ENCODE measurements around the gene DPH2.

DPH2 gene

DNA sequence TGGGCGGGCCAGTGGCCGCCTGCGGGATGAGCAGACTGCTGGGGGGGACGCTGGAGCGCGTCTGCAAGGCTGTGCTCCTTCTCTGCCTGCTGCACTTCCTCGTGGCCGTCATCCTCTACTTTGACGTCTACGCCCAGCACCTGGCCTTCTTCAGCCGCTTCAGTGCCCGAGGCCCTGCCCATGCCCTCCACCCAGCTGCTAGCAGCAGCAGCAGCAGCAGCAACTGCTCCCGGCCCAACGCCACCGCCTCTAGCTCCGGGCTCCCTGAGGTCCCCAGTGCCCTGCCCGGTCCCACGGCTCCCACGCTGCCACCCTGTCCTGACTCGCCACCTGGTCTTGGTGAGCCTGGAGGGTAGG lies 11.3 kb downstream of the DPH2 start:
- DNase-seq = peak in 1 of 2 donors; percentile 35
- Histone ChIP-seq H2BK5ac (ENCODE audit: low read depth, low read length, poor library complexity) (no peak overlapping the region), H3K9ac (ENCODE audit: low read length) (no peak overlapping the region), H3K4me1 (ENCODE audit: control insufficient read depth in 1 of 2, insufficient read depth in 2 of 2, low read length in 2 of 2) (peaks cover 9 to 14% of the 10 kb centered on the region in 2 experiments), H4K12ac (ENCODE audit: low read depth, low read length) (no peak overlapping the region), H2AFZ (ENCODE audit: insufficient read depth, low read length, poor library complexity) (no peak overlapping the region), H3K9me3 (ENCODE audit: insufficient read depth, low read depth, low read length) (no peaks in the 10 kb centered on the region), H3K79me1 (ENCODE audit: low read length) (peaks cover 8% of the 10 kb centered on the region), H3K14ac (ENCODE audit: low read length) (no peak overlapping the region), H3K27ac (ENCODE audit: low read depth, low read length) (no peak overlapping the region), H3K18ac (ENCODE audit: low read length) (peak overlapping the region; percentile 18), H4K8ac (ENCODE audit: low read depth, low read length) (no peak overlapping the region), H4K91ac (ENCODE audit: low read depth, low read length) (no peak overlapping the region), H3K36me3 (ENCODE audit: control insufficient read depth in 1 of 2, insufficient read depth in 2 of 2, low read length in 2 of 2) (peaks cover 53 to 54% of the 10 kb centered on the region in 2 experiments), H2BK120ac (ENCODE audit: insufficient read depth, low read length, poor library complexity) (no peak overlapping the region), H3K4ac (ENCODE audit: low read depth, low read length) (no peak overlapping the region), H3K23ac (ENCODE audit: low read length) (no peak overlapping the region), H3K4me2 (ENCODE audit: low read length) (no peak overlapping the region), H2AK5ac (ENCODE audit: low read length) (no peak overlapping the region), H3K27me3 (ENCODE audit: insufficient read depth, low read length) (no peaks in the 10 kb centered on the region), H3K79me2 (ENCODE audit: control insufficient read depth, insufficient read depth, low read length, poor library complexity) (peaks cover 9% of the 10 kb centered on the region), H3K4me3 (ENCODE audit: low read depth, low read length) (no peak overlapping the region), H2BK12ac (ENCODE audit: low read length) (no peak overlapping the region)
- no CpG with 5 or more reads among the region's 20 CpGs for WGBS (ENCODE audit: extremely low coverage, insufficient coverage, insufficient read length)

GRCh38 chr1:43981636-43982035 lies 11.8 kb downstream of the DPH2 start:
- Histone ChIP-seq H3K27ac (ENCODE audit: low read depth, low read length) (no peak overlapping the region), H2BK120ac (ENCODE audit: insufficient read depth, low read length, poor library complexity) (no peak overlapping the region), H3K4me1 (ENCODE audit: control insufficient read depth in 1 of 2, insufficient read depth in 2 of 2, low read length in 2 of 2) (peaks cover 9 to 14% of the 10 kb centered on the region in 2 experiments), H3K9ac (ENCODE audit: low read length) (no peak overlapping the region), H3K23ac (ENCODE audit: low read length) (no peak overlapping the region), H4K12ac (ENCODE audit: low read depth, low read length) (no peak overlapping the region), H2BK5ac (ENCODE audit: low read depth, low read length, poor library complexity) (no peak overlapping the region), H3K36me3 (ENCODE audit: control insufficient read depth in 1 of 2, insufficient read depth in 2 of 2, low read length in 2 of 2) (peaks cover 49% of the 10 kb centered on the region in 2 experiments), H2AK5ac (ENCODE audit: low read length) (no peak overlapping the region), H3K9me3 (ENCODE audit: insufficient read depth, low read depth, low read length) (no peaks in the 10 kb centered on the region), H3K27me3 (ENCODE audit: insufficient read depth, low read length) (no peaks in the 10 kb centered on the region), H3K18ac (ENCODE audit: low read length) (no peak overlapping the region), H3K4me3 (ENCODE audit: low read depth, low read length) (no peak overlapping the region), H2AFZ (ENCODE audit: insufficient read depth, low read length, poor library complexity) (no peak overlapping the region), H3K4ac (ENCODE audit: low read depth, low read length) (no peak overlapping the region), H3K79me2 (ENCODE audit: control insufficient read depth, insufficient read depth, low read length, poor library complexity) (peaks cover 9% of the 10 kb centered on the region), H3K14ac (ENCODE audit: low read length) (no peak overlapping the region), H4K91ac (ENCODE audit: low read depth, low read length) (no peak overlapping the region), H3K4me2 (ENCODE audit: low read length) (no peak overlapping the region), H3K79me1 (ENCODE audit: low read length) (peaks cover 8% of the 10 kb centered on the region), H2BK12ac (ENCODE audit: low read length) (no peak overlapping the region), H4K8ac (ENCODE audit: low read depth, low read length) (no peak overlapping the region)
- DNase-seq = no peak
- WGBS (ENCODE audit: extremely low coverage, insufficient coverage, insufficient read length) = no CpG with 5 or more reads among the region's 20 CpGs

DNA sequence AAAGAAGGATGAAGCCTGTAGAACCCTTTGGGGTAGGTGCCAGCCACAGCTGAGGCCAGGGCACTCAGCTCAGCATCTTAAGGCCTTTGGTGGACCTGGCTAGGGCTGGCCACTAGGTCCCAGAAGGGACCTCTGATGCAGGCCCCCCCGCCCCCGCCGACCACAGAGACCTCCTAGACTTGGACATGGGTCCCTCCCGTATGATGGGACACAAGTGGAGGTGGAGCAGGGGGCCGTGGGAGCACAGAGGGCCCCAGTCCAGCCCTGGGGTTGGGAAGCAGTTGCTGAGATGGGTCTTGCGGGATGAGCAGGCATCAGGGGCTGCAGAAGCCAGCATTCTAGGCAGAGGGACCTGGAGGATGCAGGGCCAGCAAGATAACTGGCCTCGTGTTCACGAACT lies 12.4 kb downstream of the DPH2 start:
- H2BK120ac ChIP-seq (ENCODE audit: insufficient read depth, low read length, poor library complexity) = no peak overlapping the region
- H4K8ac ChIP-seq (ENCODE audit: low read depth, low read length) = no peak overlapping the region
- H3K79me1 ChIP-seq (ENCODE audit: low read length) = peaks cover 8% of the 10 kb centered on the region
- no peak overlapping the region for H2AK5ac ChIP-seq (ENCODE audit: low read length)
- no peak overlapping the region for H3K18ac ChIP-seq (ENCODE audit: low read length)
- H3K9ac ChIP-seq (ENCODE audit: low read length) = no peak overlapping the region
- H4K91ac ChIP-seq (ENCODE audit: low read depth, low read length) = no peak overlapping the region
- H3K14ac ChIP-seq (ENCODE audit: low read length) = no peak overlapping the region
- peaks cover 9% of the 10 kb centered on the region for H3K79me2 ChIP-seq (ENCODE audit: control insufficient read depth, insufficient read depth, low read length, poor library complexity)
- H3K4me1 ChIP-seq (ENCODE audit: control insufficient read depth in 1 of 2, insufficient read depth in 2 of 2, low read length in 2 of 2) = peaks cover 9 to 14% of the 10 kb centered on the region in 2 experiments
- no peak overlapping the region for H3K4ac ChIP-seq (ENCODE audit: low read depth, low read length)
- DNase-seq = no peak
- H3K27ac ChIP-seq (ENCODE audit: low read depth, low read length) = no peak overlapping the region
- no peak overlapping the region for H2BK5ac ChIP-seq (ENCODE audit: low read depth, low read length, poor library complexity)
- no peak overlapping the region for H3K23ac ChIP-seq (ENCODE audit: low read length)
- H3K4me3 ChIP-seq (ENCODE audit: low read depth, low read length) = no peak overlapping the region
- no peaks in the 10 kb centered on the region for H3K9me3 ChIP-seq (ENCODE audit: insufficient read depth, low read depth, low read length)
- H3K27me3 ChIP-seq (ENCODE audit: insufficient read depth, low read length) = no peaks in the 10 kb centered on the region
- no CpG with 5 or more reads among the region's 8 CpGs for WGBS (ENCODE audit: extremely low coverage, insufficient coverage, insufficient read length)
- no peak overlapping the region for H2AFZ ChIP-seq (ENCODE audit: insufficient read depth, low read length, poor library complexity)
- H3K4me2 ChIP-seq (ENCODE audit: low read length) = no peak overlapping the region
- no peak overlapping the region for H4K12ac ChIP-seq (ENCODE audit: low read depth, low read length)
- H3K36me3 ChIP-seq (ENCODE audit: control insufficient read depth in 1 of 2, insufficient read depth in 2 of 2, low read length in 2 of 2) = peaks cover 45 to 48% of the 10 kb centered on the region in 2 experiments
- no peak overlapping the region for H2BK12ac ChIP-seq (ENCODE audit: low read length)

- H4K8ac ChIP-seq (ENCODE audit: low read depth, low read length) = no peak overlapping the region
Observed at GRCh38 chr1:43982808-43983207, 13.0 kb downstream of the DPH2 start.

More at GRCh38 chr1:43982808-43983207, 13.0 kb downstream of the DPH2 start:
- Histone ChIP-seq H3K27me3 (ENCODE audit: insufficient read depth, low read length) (no peaks in the 10 kb centered on the region), H4K12ac (ENCODE audit: low read depth, low read length) (no peak overlapping the region), H3K9me3 (ENCODE audit: insufficient read depth, low read depth, low read length) (peaks cover 1% of the 10 kb centered on the region), H3K14ac (ENCODE audit: low read length) (no peak overlapping the region), H3K18ac (ENCODE audit: low read length) (no peak overlapping the region), H3K27ac (ENCODE audit: low read depth, low read length) (no peak overlapping the region), H4K91ac (ENCODE audit: low read depth, low read length) (no peak overlapping the region), H3K36me3 (ENCODE audit: control insufficient read depth in 1 of 2, insufficient read depth in 2 of 2, low read length in 2 of 2) (peaks cover 43 to 45% of the 10 kb centered on the region in 2 experiments), H3K79me2 (ENCODE audit: control insufficient read depth, insufficient read depth, low read length, poor library complexity) (peaks cover 9% of the 10 kb centered on the region), H2BK120ac (ENCODE audit: insufficient read depth, low read length, poor library complexity) (no peak overlapping the region), H3K4me2 (ENCODE audit: low read length) (no peak overlapping the region), H3K79me1 (ENCODE audit: low read length) (peaks cover 8% of the 10 kb centered on the region), H2BK5ac (ENCODE audit: low read depth, low read length, poor library complexity) (no peak overlapping the region), H3K4me3 (ENCODE audit: low read depth, low read length) (no peak overlapping the region), H3K4me1 (ENCODE audit: control insufficient read depth in 1 of 2, insufficient read depth in 2 of 2, low read length in 2 of 2) (peaks cover 9 to 14% of the 10 kb centered on the region in 2 experiments), H3K9ac (ENCODE audit: low read length) (no peak overlapping the region), H2AK5ac (ENCODE audit: low read length) (no peak overlapping the region), H3K23ac (ENCODE audit: low read length) (no peak overlapping the region), H2BK12ac (ENCODE audit: low read length) (no peak overlapping the region), H2AFZ (ENCODE audit: insufficient read depth, low read length, poor library complexity) (no peak overlapping the region), H3K4ac (ENCODE audit: low read depth, low read length) (no peak overlapping the region)
- no CpG with 5 or more reads among the region's 15 CpGs for WGBS (ENCODE audit: extremely low coverage, insufficient coverage, insufficient read length)
- no peak for DNase-seq

Data from trophoblast cell (in vitro differentiated cells and primary cell).